WTC11 (cell line): ENCODE data around the gene CCDC83. TPM values are rescaled to one million over a fixed set of nuclear protein-coding genes. Genes with fewer than 3 reads are reported as not detected.

Experiments
- ATAC-seq: fragments of 200-7000 bp; cut with Tn5 transposase; 2 replicates; pipeline ENCODE4 v1.10.0; 2021; ENCODE audit warnings: mild to moderate bottlenecking, moderate library complexity
- CTCF ChIA-PET: fragments of 300-600 bp; sonication (Branson Sonifier 250); formaldehyde crosslinking; loops from one replicate; lab custom pipeline; 2021; ENCODE audit warnings: antibody characterized with exemption; lab: Charles Lee
- POLR2A ChIA-PET: fragments of 350-600 bp; sonication (Branson Sonifier 250); formaldehyde crosslinking; loops from one replicate; lab custom pipeline; 2021; ENCODE audit warnings: antibody characterized with exemption; lab: Charles Lee
- DNase-seq: peaks from one replicate; pipeline ENCODE4 v3.0.0; 2021; ENCODE audit warnings: low spot score
- H3K27ac Mint-ChIP-seq: 2 replicates; pipeline ENCODE4 v1.8.0; 2021; ENCODE audit warnings: mixed read lengths
- H3K27me3 Mint-ChIP-seq: 2 replicates; pipeline ENCODE4 v1.8.0; 2021; ENCODE audit warnings: low read depth, mild to moderate bottlenecking, moderate library complexity, mixed read lengths
- H3K36me3 Mint-ChIP-seq: 2 replicates; pipeline ENCODE4 v1.8.0; 2021; ENCODE audit warnings: mixed read lengths
- H3K4me1 Mint-ChIP-seq: 2 replicates; pipeline ENCODE4 v1.8.0; 2022; ENCODE audit warnings: mixed read lengths
- H3K4me3 Mint-ChIP-seq: 2 replicates; pipeline ENCODE4 v1.8.0; 2021; ENCODE audit warnings: mild to moderate bottlenecking, moderate library complexity, mixed read lengths
- H3K9me3 Mint-ChIP-seq: 2 replicates; pipeline ENCODE4 v1.8.0; 2021; ENCODE audit warnings: mixed read lengths
- ATF1 ChIP-seq: sonication (generic); formaldehyde crosslinking; IDR thresholded peaks from 2 replicates; pipeline ENCODE4 v1.8.1; 2023; ENCODE audit warnings: mild to moderate bottlenecking, moderate library complexity, missing genetic modification reagents
- ATF2 ChIP-seq: sonication (generic); formaldehyde crosslinking; IDR thresholded peaks from 2 replicates; pipeline ENCODE4 v1.8.1; 2022; ENCODE audit warnings: low read depth, missing genetic modification reagents, borderline replicate concordance
- ESRRA ChIP-seq: sonication (generic); formaldehyde crosslinking; IDR thresholded peaks from 2 replicates; pipeline ENCODE4 v1.8.1; 2022; ENCODE audit warnings: mild to moderate bottlenecking, missing genetic modification reagents, borderline replicate concordance
- FOXJ3 ChIP-seq: sonication (generic); formaldehyde crosslinking; IDR thresholded peaks from 2 replicates; pipeline ENCODE4 v1.9.0; 2021; ENCODE audit warnings: missing genetic modification reagents, mild to moderate bottlenecking, borderline replicate concordance
- GTF2I ChIP-seq: fragments of 250-450 bp; sonication (Bioruptor Pico); conservative IDR thresholded peaks from 2 replicates; pipeline ENCODE4 v1.4.0; 2021; ENCODE audit warnings: mild to moderate bottlenecking
- HMGA2 ChIP-seq: fragments of 250-450 bp; sonication (Bioruptor Pico); IDR thresholded peaks from 2 replicates; pipeline ENCODE4 v1.4.0; 2021; ENCODE audit warnings: mild to moderate bottlenecking, moderate library complexity
- IRF2 ChIP-seq: sonication (generic); formaldehyde crosslinking; IDR thresholded peaks from 2 replicates; pipeline ENCODE4 v1.8.0; 2022; ENCODE audit warnings: low read depth, missing genetic modification reagents, borderline replicate concordance
- NR3C1 ChIP-seq: sonication (generic); formaldehyde crosslinking; conservative IDR thresholded peaks from 2 replicates; pipeline ENCODE4 v1.8.1; 2023; ENCODE audit warnings: low read depth, mild to moderate bottlenecking, missing genetic modification reagents
- PRDM15 ChIP-seq: sonication (generic); formaldehyde crosslinking; IDR thresholded peaks from 2 replicates; pipeline ENCODE4 v1.8.0; 2022; ENCODE audit warnings: missing genetic modification reagents
- PRRX2 ChIP-seq: fragments of 250-450 bp; sonication (Bioruptor Pico); IDR thresholded peaks from 2 replicates; pipeline ENCODE4 v1.8.0; 2021; ENCODE audit warnings: mild to moderate bottlenecking
- SP1 ChIP-seq: sonication (generic); formaldehyde crosslinking; conservative IDR thresholded peaks from 2 replicates; pipeline ENCODE4 v1.8.1; 2022; ENCODE audit warnings: missing genetic modification reagents
- TEAD4 ChIP-seq: sonication (generic); formaldehyde crosslinking; IDR thresholded peaks from 2 replicates; pipeline ENCODE4 v1.8.0; 2022; ENCODE audit warnings: mild to moderate bottlenecking, missing genetic modification reagents
- ZBTB21 ChIP-seq: sonication (generic); formaldehyde crosslinking; IDR thresholded peaks from 2 replicates; pipeline ENCODE4 v1.8.1; 2023; ENCODE audit warnings: mild to moderate bottlenecking, missing genetic modification reagents, borderline replicate concordance
- ZNF121 ChIP-seq: sonication (generic); formaldehyde crosslinking; IDR thresholded peaks from 2 replicates; pipeline ENCODE4 v1.8.0; 2023; ENCODE audit warnings: missing genetic modification reagents
- ZNF396 ChIP-seq: fragments of 250-450 bp; sonication (Bioruptor Pico); IDR thresholded peaks from 2 replicates; pipeline ENCODE4 v1.8.0; 2021; ENCODE audit warnings: mild to moderate bottlenecking, moderate library complexity, borderline replicate concordance
- total RNA-seq: library from RNA; stranded (reverse); gene quantifications from 3 replicates; pipeline ENCODE4 v1.2.3, GENCODE V29; 2021
- TF ChIP-seq, protein P1 (sequence below): fragments of 200-600 bp; IDR thresholded peaks from 2 replicates; pipeline ENCODE4 v1.8.0; 2022; ENCODE audit warnings: antibody characterized with exemption
- TF ChIP-seq, protein P2 (sequence below): sonication (generic); formaldehyde crosslinking; IDR thresholded peaks from 2 replicates; pipeline ENCODE4 v1.8.1; 2022; ENCODE audit warnings: mild to moderate bottlenecking, moderate library complexity, missing genetic modification reagents
- TF ChIP-seq, protein P3 (sequence below): sonication (generic); formaldehyde crosslinking; IDR thresholded peaks from 2 replicates; pipeline ENCODE4 v1.8.1; 2022; ENCODE audit warnings: mild to moderate bottlenecking, missing genetic modification reagents, moderate library complexity, borderline replicate concordance
- TF ChIP-seq, protein P4 (sequence below): fragments of 250-450 bp; sonication (Bioruptor Pico); IDR thresholded peaks from 2 replicates; pipeline ENCODE4 v1.9.0; 2021; ENCODE audit warnings: mild to moderate bottlenecking
- TF ChIP-seq, protein P5 (sequence below): sonication (generic); formaldehyde crosslinking; IDR thresholded peaks from 2 replicates; pipeline ENCODE4 v1.8.1; 2023; ENCODE audit warnings: mild to moderate bottlenecking, moderate library complexity, missing genetic modification reagents

CCDC83 gene
- total RNA-seq, 1 experiment from 2014 or later = not detected

DNA sequence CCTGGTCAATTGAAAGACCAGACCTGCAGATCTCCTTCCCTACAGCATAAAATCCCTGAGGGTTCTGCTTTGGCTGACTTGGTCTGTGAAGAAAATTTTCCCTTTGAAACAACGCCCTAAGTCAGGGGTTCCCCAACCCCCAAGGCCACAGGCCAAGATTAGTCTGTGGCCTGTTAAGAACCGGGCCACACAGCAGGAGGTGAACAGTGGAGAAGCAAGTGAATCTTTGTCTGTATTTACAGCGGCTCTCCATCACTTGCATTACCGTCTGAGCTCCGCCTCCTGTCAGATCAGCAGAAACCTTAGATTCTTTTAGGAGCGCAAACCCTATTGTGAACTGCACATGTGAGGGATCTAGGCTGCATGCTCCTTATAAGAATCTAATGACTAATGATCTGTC is 38.2 kb downstream of the CCDC83 start:
- no peak for ATAC-seq
- DNase-seq = no peak
- POLR2A ChIA-PET = no interaction called here
- Mint-ChIP-seq H3K4me1 (peaks cover 15% of the 10 kb centered on the region), H3K27me3 (no peaks in the 10 kb centered on the region), H3K27ac (no peak overlapping the region), H3K9me3 (peaks cover 4% of the 10 kb centered on the region)
- TF ChIP-seq GTF2I (CRISPR knock-in tag) (no peak), IRF2 (CRISPR knock-in tag) (no peak), ZNF396 (CRISPR knock-in tag) (no peak), ESRRA (no peak), ATF1 (CRISPR knock-in tag) (no peak), HMGA2 (CRISPR knock-in tag) (no peak), NR3C1 (CRISPR knock-in tag) (no peak)
- TF ChIP-seq, protein P1, sequence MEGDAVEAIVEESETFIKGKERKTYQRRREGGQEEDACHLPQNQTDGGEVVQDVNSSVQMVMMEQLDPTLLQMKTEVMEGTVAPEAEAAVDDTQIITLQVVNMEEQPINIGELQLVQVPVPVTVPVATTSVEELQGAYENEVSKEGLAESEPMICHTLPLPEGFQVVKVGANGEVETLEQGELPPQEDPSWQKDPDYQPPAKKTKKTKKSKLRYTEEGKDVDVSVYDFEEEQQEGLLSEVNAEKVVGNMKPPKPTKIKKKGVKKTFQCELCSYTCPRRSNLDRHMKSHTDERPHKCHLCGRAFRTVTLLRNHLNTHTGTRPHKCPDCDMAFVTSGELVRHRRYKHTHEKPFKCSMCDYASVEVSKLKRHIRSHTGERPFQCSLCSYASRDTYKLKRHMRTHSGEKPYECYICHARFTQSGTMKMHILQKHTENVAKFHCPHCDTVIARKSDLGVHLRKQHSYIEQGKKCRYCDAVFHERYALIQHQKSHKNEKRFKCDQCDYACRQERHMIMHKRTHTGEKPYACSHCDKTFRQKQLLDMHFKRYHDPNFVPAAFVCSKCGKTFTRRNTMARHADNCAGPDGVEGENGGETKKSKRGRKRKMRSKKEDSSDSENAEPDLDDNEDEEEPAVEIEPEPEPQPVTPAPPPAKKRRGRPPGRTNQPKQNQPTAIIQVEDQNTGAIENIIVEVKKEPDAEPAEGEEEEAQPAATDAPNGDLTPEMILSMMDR = no peak
- TF ChIP-seq, protein P2, sequence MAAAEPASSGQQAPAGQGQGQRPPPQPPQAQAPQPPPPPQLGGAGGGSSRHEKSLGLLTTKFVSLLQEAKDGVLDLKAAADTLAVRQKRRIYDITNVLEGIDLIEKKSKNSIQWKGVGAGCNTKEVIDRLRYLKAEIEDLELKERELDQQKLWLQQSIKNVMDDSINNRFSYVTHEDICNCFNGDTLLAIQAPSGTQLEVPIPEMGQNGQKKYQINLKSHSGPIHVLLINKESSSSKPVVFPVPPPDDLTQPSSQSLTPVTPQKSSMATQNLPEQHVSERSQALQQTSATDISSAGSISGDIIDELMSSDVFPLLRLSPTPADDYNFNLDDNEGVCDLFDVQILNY (CRISPR knock-in tag) = no peak
- TF ChIP-seq, protein P3, sequence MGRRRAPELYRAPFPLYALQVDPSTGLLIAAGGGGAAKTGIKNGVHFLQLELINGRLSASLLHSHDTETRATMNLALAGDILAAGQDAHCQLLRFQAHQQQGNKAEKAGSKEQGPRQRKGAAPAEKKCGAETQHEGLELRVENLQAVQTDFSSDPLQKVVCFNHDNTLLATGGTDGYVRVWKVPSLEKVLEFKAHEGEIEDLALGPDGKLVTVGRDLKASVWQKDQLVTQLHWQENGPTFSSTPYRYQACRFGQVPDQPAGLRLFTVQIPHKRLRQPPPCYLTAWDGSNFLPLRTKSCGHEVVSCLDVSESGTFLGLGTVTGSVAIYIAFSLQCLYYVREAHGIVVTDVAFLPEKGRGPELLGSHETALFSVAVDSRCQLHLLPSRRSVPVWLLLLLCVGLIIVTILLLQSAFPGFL = no peak
- TF ChIP-seq, all 79 proteins: peak for 0
- Mint-ChIP-seq H3K36me3 (peaks cover 3% of the 10 kb centered on the region; the same call in 1 of the 2 replicates), H3K4me3 (no peak overlapping the region)
- CTCF ChIA-PET = no interaction called here

GRCh38 chr11:85896876-85897275 is 41.7 kb downstream of the CCDC83 start:
- Mint-ChIP-seq H3K4me3 (no peak overlapping the region), H3K9me3 (peaks cover 4% of the 10 kb centered on the region), H3K36me3 (peaks cover 3% of the 10 kb centered on the region; the same call in 1 of the 2 replicates), H3K4me1 (peaks cover 6% of the 10 kb centered on the region), H3K27me3 (no peaks in the 10 kb centered on the region), H3K27ac (no peak overlapping the region)
- DNase-seq (no peak), ATAC-seq (no peak)
- ChIA-PET POLR2A (no interaction called here), CTCF (no interaction called here)
- TF ChIP-seq PRRX2 (CRISPR knock-in tag) = no peak
- no peak for TF ChIP-seq TEAD4 (CRISPR knock-in tag)
- no peak for TF ChIP-seq FOXJ3 (CRISPR knock-in tag)
- TF ChIP-seq PRDM15 (CRISPR knock-in tag) = no peak
- no peak for TF ChIP-seq SP1 (CRISPR knock-in tag)
- TF ChIP-seq, protein P4, sequence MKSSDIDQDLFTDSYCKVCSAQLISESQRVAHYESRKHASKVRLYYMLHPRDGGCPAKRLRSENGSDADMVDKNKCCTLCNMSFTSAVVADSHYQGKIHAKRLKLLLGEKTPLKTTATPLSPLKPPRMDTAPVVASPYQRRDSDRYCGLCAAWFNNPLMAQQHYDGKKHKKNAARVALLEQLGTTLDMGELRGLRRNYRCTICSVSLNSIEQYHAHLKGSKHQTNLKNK (CRISPR knock-in tag) = no peak
- TF ChIP-seq, protein P5, sequence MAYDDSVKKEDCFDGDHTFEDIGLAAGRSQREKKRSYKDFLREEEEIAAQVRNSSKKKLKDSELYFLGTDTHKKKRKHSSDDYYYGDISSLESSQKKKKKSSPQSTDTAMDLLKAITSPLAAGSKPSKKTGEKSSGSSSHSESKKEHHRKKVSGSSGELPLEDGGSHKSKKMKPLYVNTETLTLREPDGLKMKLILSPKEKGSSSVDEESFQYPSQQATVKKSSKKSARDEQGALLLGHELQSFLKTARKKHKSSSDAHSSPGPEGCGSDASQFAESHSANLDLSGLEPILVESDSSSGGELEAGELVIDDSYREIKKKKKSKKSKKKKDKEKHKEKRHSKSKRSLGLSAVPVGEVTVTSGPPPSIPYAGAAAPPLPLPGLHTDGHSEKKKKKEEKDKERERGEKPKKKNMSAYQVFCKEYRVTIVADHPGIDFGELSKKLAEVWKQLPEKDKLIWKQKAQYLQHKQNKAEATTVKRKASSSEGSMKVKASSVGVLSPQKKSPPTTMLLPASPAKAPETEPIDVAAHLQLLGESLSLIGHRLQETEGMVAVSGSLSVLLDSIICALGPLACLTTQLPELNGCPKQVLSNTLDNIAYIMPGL = no peak
- TF ChIP-seq ZBTB21 (CRISPR knock-in tag) = no peak
- TF ChIP-seq HMGA2 (CRISPR knock-in tag) = no peak
- TF ChIP-seq, protein P2 (CRISPR knock-in tag) = no peak
- no peak for TF ChIP-seq IRF2 (CRISPR knock-in tag)
- no peak for TF ChIP-seq ATF2 (CRISPR knock-in tag)
- TF ChIP-seq ZNF121 (CRISPR knock-in tag) = no peak
